Activated CD4-positive, alpha-beta T cell treated with anti-CD3 and anti-CD28 coated beads for 36 hours (primary cell): ENCODE results near the gene NR0B1. TPM values are rescaled to one million over a fixed set of nuclear protein-coding genes. Genes with fewer than 3 reads are reported as not detected.

ENCODE experiments used
- ATAC-seq: fragments of 200-7000 bp; cut with Tn5 transposase; one replicate; pipeline ENCODE4 v1.10.0; 2021; ENCODE audit warnings: mild to moderate bottlenecking, moderate library complexity
- CTCF ChIA-PET: fragments of 350-600 bp; sonication (Branson Sonifier 250); formaldehyde crosslinking; loops from one replicate; lab custom pipeline; 2021; ENCODE audit warnings: antibody characterized with exemption; lab: Charles Lee
- POLR2A ChIA-PET: fragments of 350-600 bp; sonication (Branson Sonifier 250); formaldehyde crosslinking; loops from one replicate; lab custom pipeline; 2021; ENCODE audit warnings: antibody characterized with exemption, inconsistent platforms; lab: Charles Lee
- DNase-seq: peaks from one replicate; pipeline ENCODE4 v3.0.0-alpha.2; 2020
- H3K27ac Mint-ChIP-seq: one replicate; pipeline ENCODE4 v1.8.0; 2021; ENCODE audit warnings: mixed read lengths
- H3K27me3 Mint-ChIP-seq: one replicate; pipeline ENCODE4 v1.8.0; 2021; ENCODE audit warnings: mixed read lengths
- H3K36me3 Mint-ChIP-seq: one replicate; pipeline ENCODE4 v1.8.0; 2021; ENCODE audit warnings: low read depth, mixed read lengths
- H3K4me1 Mint-ChIP-seq: one replicate; pipeline ENCODE4 v1.8.0; 2021; ENCODE audit warnings: mixed read lengths
- H3K4me3 Mint-ChIP-seq: one replicate; pipeline ENCODE4 v1.8.0; 2021; ENCODE audit warnings: mild to moderate bottlenecking, moderate library complexity, mixed read lengths
- H3K9me3 Mint-ChIP-seq: one replicate; pipeline ENCODE4 v1.8.0; 2021; ENCODE audit warnings: low read depth, mixed read lengths
- intact Hi-C, 2 experiments: fragments of 100-400 bp; cut with DNase I in 1 of 2; cut with micrococcal nuclease in 1 of 2; formaldehyde crosslinking; loops; one replicate each; pipeline versions ENCODE4 v1.14.2 to v1.15.1; 2022 to 2024; cut with DNase I, micrococcal nuclease
- total RNA-seq, 2 experiments: library from RNA; stranded (reverse); gene quantifications; one replicate each; pipeline ENCODE4 v1.2.3, GENCODE V29; 2021

NR0B1 gene
- not detected for total RNA-seq

- no peak for ATAC-seq
- intact Hi-C loops = no loop called here
- H3K9me3 Mint-ChIP-seq = no peaks in the 10 kb centered on the region
- no peak within 1 kb of the TSS for H3K27ac Mint-ChIP-seq
- H3K4me3 Mint-ChIP-seq = no peak within 1 kb of the TSS
- ChIA-PET POLR2A (no interaction called here), CTCF (no interaction called here)
- H3K36me3 Mint-ChIP-seq = no peaks in the 10 kb centered on the region
- H3K4me1 Mint-ChIP-seq = no peaks in the 10 kb centered on the region
- peaks cover 18% of the 10 kb centered on the region for H3K27me3 Mint-ChIP-seq
- peak; percentile 3 for DNase-seq
These were observed at the start of gene NR0B1 for GRCh38 chrX:30309139-30309571. Gene NR0B1, minus strand, starts transcription at chrX:30309390. Its CDS starts 27 bp downstream, at chrX:30309363.

GRCh38 chrX:30349946-30350345, 40.8 kb upstream of the NR0B1 start:
- H3K9me3 Mint-ChIP-seq = no peaks in the 10 kb centered on the region
- no peak for DNase-seq
- ChIA-PET POLR2A (no interaction called here), CTCF (no interaction called here)
- no peak overlapping the region for H3K4me3 Mint-ChIP-seq
- no peaks in the 10 kb centered on the region for H3K36me3 Mint-ChIP-seq
- intact Hi-C loops = no loop called here
- no peaks in the 10 kb centered on the region for H3K27me3 Mint-ChIP-seq
- H3K4me1 Mint-ChIP-seq = no peaks in the 10 kb centered on the region
- H3K27ac Mint-ChIP-seq = no peak overlapping the region
- ATAC-seq = no peak

GRCh38 chrX:30343206-30343605, 34.0 kb upstream of the NR0B1 start:
- DNase-seq (no peak), ATAC-seq (no peak)
- H3K36me3 Mint-ChIP-seq = no peaks in the 10 kb centered on the region
- no peak overlapping the region for H3K27ac Mint-ChIP-seq
- H3K4me1 Mint-ChIP-seq = no peaks in the 10 kb centered on the region
- no peaks in the 10 kb centered on the region for H3K9me3 Mint-ChIP-seq
- CTCF ChIA-PET = no interaction called here
- POLR2A ChIA-PET = no interaction called here
- intact Hi-C loops = no loop called here
- peaks cover 3% of the 10 kb centered on the region for H3K27me3 Mint-ChIP-seq
- H3K4me3 Mint-ChIP-seq = no peak overlapping the region

GRCh38 chrX:30340753-30341152, 31.6 kb upstream of the NR0B1 start:
- ATAC-seq (no peak), DNase-seq (no peak)
- Mint-ChIP-seq H3K27ac (no peak overlapping the region), H3K4me1 (no peaks in the 10 kb centered on the region), H3K9me3 (no peaks in the 10 kb centered on the region), H3K4me3 (no peak overlapping the region), H3K27me3 (peaks cover 3% of the 10 kb centered on the region), H3K36me3 (no peaks in the 10 kb centered on the region)
- CTCF ChIA-PET = no interaction called here
- POLR2A ChIA-PET = interaction anchor here (0.6 kb wide), 1 partner anchor 1176 kb away, joined by 3 read pairs; no protein-coding TSS in a partner anchor
- intact Hi-C loops = no loop called here

GRCh38 chrX:30327762-30328161, 18.6 kb upstream of the NR0B1 start:
- Mint-ChIP-seq H3K27ac (no peak overlapping the region), H3K9me3 (no peaks in the 10 kb centered on the region), H3K4me3 (no peak overlapping the region), H3K4me1 (no peaks in the 10 kb centered on the region), H3K36me3 (no peaks in the 10 kb centered on the region), H3K27me3 (peaks cover 4% of the 10 kb centered on the region)
- ChIA-PET CTCF (no interaction called here), POLR2A (no interaction called here)
- DNase-seq = no peak
- intact Hi-C loops = no loop called here
- ATAC-seq = no peak

- intact Hi-C loops = no loop called here
- H3K9me3 Mint-ChIP-seq = no peaks in the 10 kb centered on the region
- H3K27me3 Mint-ChIP-seq = no peaks in the 10 kb centered on the region
- CTCF ChIA-PET = interaction anchor here (0.6 kb wide), 1 partner anchor 176 kb away, joined by 3 read pairs; no protein-coding TSS in a partner anchor
- DNase-seq (no peak), ATAC-seq (no peak)
- H3K36me3 Mint-ChIP-seq = no peaks in the 10 kb centered on the region
- no peaks in the 10 kb centered on the region for H3K4me1 Mint-ChIP-seq
- POLR2A ChIA-PET = no interaction called here
- no peak overlapping the region for H3K27ac Mint-ChIP-seq
- H3K4me3 Mint-ChIP-seq = no peak overlapping the region
These were observed 8.1 kb upstream of the NR0B1 start for GRCh38 chrX:30317308-30317707.

GRCh38 chrX:30313322-30313721, 4.1 kb upstream of the NR0B1 start:
- intact Hi-C loops = no loop called here
- CTCF ChIA-PET = no interaction called here
- H3K4me1 Mint-ChIP-seq = no peaks in the 10 kb centered on the region

GRCh38 chrX:30312858-30313257, 3.7 kb upstream of the NR0B1 start:
- Mint-ChIP-seq H3K27ac (no peak overlapping the region), H3K4me1 (no peaks in the 10 kb centered on the region), H3K27me3 (peaks cover 12% of the 10 kb centered on the region), H3K36me3 (no peaks in the 10 kb centered on the region), H3K9me3 (no peaks in the 10 kb centered on the region), H3K4me3 (no peak overlapping the region)
- DNase-seq (no peak), ATAC-seq (no peak)
- intact Hi-C loops = no loop called here
- CTCF ChIA-PET = no interaction called here
- POLR2A ChIA-PET = no interaction called here

More at GRCh38 chrX:30313322-30313721, 4.1 kb upstream of the NR0B1 start:
- no peak for ATAC-seq
- Mint-ChIP-seq H3K36me3 (no peaks in the 10 kb centered on the region), H3K27me3 (peaks cover 10% of the 10 kb centered on the region), H3K9me3 (no peaks in the 10 kb centered on the region), H3K27ac (no peak overlapping the region), H3K4me3 (no peak overlapping the region)
- POLR2A ChIA-PET = no interaction called here
- no peak for DNase-seq

- DNase-seq = no peak
- intact Hi-C loops = no loop called here
- no peaks in the 10 kb centered on the region for H3K36me3 Mint-ChIP-seq
These were observed 1.4 kb upstream of the NR0B1 start for GRCh38 chrX:30310429-30311206.

GRCh38 chrX:30308263-30309138, 689 bp downstream of the NR0B1 start:
- CTCF ChIA-PET = no interaction called here
- ATAC-seq (no peak), DNase-seq (peak; percentile 34)
- no peaks in the 10 kb centered on the region for H3K36me3 Mint-ChIP-seq
- no peaks in the 10 kb centered on the region for H3K4me1 Mint-ChIP-seq
- POLR2A ChIA-PET = no interaction called here
- H3K4me3 Mint-ChIP-seq = no peak overlapping the region
- H3K9me3 Mint-ChIP-seq = no peaks in the 10 kb centered on the region
- peaks cover 18% of the 10 kb centered on the region for H3K27me3 Mint-ChIP-seq
- intact Hi-C loops = no loop called here
- no peak overlapping the region for H3K27ac Mint-ChIP-seq

More at GRCh38 chrX:30310429-30311206, 1.4 kb upstream of the NR0B1 start:
- Mint-ChIP-seq H3K27me3 (peaks cover 18% of the 10 kb centered on the region), H3K4me1 (no peaks in the 10 kb centered on the region), H3K4me3 (no peak overlapping the region), H3K27ac (no peak overlapping the region), H3K9me3 (no peaks in the 10 kb centered on the region)
- ATAC-seq = no peak
- ChIA-PET CTCF (no interaction called here), POLR2A (no interaction called here)

GRCh38 chrX:30307466-30307865, 1.7 kb downstream of the NR0B1 start:
- peaks cover 18% of the 10 kb centered on the region for H3K27me3 Mint-ChIP-seq
- ChIA-PET CTCF (no interaction called here), POLR2A (no interaction called here)
- intact Hi-C loops = no loop called here
- H3K4me1 Mint-ChIP-seq = no peaks in the 10 kb centered on the region
- H3K4me3 Mint-ChIP-seq = no peak overlapping the region
- no peaks in the 10 kb centered on the region for H3K36me3 Mint-ChIP-seq
- ATAC-seq = no peak
- no peaks in the 10 kb centered on the region for H3K9me3 Mint-ChIP-seq
- no peak overlapping the region for H3K27ac Mint-ChIP-seq
- DNase-seq = no peak

GRCh38 chrX:30304866-30305265, 4.3 kb downstream of the NR0B1 start:
- no peak for ATAC-seq
- Mint-ChIP-seq H3K9me3 (no peaks in the 10 kb centered on the region), H3K27me3 (peaks cover 12% of the 10 kb centered on the region), H3K27ac (no peak overlapping the region), H3K4me3 (no peak overlapping the region), H3K4me1 (no peaks in the 10 kb centered on the region), H3K36me3 (no peaks in the 10 kb centered on the region)
- ChIA-PET CTCF (no interaction called here), POLR2A (no interaction called here)
- intact Hi-C loops = no loop called here
- no peak for DNase-seq
